GM12874 (cell line): ENCODE measurements around the gene ACOXL.

Experiments used
- TF ChIP-seq, protein P1 (sequence below): IDR thresholded peaks from 2 replicates; pipeline ENCODE4 v1.5.1; 2011; ENCODE audit warnings: low read depth, mild to moderate bottlenecking, control low read depth, low read length, moderate library complexity; ENCODE audit not compliant: insufficient read depth

The ACOXL gene

DNA sequence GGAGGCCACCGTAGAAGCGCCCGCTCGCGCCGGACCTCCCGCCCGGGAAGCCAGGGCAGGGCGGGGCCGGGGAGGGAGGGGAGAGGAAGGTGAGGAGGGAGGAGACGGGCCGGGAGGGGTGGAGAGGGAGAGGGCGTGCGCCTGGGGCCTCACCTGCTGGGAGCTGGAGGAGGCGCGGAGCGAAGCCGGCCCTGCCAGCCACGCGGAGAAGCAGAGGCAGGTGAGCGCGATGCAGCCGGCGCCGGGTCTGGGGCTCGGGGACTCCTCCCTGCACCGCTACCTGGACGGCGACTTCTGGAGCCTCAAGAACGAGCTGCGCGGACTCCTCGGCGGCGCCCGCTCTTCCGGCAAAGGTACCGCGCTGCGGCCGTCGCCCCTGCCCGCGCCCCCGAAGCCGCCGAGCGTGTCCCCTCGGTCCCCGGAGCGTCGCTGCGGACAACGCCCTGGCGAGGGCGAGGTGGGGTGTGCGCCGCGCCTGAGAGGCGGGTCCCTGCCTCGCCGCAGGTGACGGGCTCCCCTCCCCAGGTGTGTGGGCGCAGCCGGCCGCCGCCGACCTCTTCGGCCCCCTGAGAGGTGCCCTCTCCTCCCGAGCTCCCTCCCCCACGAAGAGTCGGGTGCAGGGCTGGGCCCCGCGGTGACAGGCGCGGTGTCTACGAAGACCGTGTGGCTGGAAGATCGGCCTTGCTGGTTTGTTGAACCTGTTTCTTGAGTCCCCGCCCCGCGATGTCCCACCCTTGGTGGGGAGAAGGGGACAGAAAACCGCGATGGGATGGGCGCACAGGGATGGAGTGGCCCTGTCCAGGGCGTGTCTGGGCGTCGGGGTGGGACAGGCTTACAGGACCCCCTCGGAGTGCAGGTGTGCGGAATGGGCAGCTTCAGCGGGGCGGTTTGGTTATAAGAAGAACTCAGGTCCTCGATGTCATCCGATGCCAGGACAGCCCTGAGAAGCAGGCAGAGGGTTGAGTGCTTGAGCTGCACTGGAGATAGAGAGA is at the start of gene ACOXL:
Gene ACOXL (plus strand): TSS at position 152 of the 992 bp plus-strand sequence. CDS start 35,817 bp downstream, outside the sequence.
- TF ChIP-seq, protein P1, sequence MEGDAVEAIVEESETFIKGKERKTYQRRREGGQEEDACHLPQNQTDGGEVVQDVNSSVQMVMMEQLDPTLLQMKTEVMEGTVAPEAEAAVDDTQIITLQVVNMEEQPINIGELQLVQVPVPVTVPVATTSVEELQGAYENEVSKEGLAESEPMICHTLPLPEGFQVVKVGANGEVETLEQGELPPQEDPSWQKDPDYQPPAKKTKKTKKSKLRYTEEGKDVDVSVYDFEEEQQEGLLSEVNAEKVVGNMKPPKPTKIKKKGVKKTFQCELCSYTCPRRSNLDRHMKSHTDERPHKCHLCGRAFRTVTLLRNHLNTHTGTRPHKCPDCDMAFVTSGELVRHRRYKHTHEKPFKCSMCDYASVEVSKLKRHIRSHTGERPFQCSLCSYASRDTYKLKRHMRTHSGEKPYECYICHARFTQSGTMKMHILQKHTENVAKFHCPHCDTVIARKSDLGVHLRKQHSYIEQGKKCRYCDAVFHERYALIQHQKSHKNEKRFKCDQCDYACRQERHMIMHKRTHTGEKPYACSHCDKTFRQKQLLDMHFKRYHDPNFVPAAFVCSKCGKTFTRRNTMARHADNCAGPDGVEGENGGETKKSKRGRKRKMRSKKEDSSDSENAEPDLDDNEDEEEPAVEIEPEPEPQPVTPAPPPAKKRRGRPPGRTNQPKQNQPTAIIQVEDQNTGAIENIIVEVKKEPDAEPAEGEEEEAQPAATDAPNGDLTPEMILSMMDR, result no peak

DNA sequence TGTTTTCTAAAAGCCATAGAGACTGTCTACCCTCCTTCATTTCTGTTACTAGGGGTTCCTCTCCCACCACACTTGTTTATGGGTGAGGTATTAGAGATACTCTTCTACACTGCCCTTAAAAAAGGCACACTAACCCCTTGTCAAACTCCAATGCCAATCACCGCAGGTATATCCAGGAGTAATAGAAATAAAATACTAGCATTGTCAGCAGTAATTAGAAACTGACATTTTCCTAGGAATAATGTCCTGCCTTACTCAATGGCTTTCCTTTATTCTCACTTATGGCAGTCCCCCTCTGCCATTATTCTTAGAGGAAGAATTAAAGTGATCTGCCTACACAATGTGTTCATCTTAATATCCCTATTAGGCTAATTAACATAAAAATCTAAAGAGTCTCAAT is 49.5 kb upstream of the ACOXL start:
- TF ChIP-seq, protein P1, result no peak

DNA sequence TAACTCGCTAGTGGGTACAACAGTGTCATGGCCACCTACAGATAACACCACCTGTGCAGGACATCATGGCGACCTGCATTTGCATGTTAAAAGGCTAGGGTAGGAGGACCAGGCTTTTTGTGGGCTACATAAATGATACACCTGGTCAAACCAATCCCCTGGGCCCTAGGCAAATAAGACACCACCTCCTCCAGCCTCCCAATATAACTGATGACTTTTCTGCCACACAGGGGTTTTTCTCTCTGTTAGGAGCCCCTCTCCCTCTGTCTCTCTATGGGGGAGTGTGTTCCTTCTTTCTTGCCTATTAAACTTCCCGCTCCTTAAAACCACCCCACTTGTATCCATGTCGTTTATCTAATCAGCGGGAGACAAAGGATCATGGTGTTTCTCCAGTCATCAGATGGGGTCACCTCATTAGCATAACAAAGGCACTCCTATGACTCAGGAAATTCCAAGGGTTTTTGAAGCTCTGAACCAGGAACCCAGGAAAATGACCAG is 43.7 kb upstream of the ACOXL start:
- TF ChIP-seq, protein P1, result no peak

DNA sequence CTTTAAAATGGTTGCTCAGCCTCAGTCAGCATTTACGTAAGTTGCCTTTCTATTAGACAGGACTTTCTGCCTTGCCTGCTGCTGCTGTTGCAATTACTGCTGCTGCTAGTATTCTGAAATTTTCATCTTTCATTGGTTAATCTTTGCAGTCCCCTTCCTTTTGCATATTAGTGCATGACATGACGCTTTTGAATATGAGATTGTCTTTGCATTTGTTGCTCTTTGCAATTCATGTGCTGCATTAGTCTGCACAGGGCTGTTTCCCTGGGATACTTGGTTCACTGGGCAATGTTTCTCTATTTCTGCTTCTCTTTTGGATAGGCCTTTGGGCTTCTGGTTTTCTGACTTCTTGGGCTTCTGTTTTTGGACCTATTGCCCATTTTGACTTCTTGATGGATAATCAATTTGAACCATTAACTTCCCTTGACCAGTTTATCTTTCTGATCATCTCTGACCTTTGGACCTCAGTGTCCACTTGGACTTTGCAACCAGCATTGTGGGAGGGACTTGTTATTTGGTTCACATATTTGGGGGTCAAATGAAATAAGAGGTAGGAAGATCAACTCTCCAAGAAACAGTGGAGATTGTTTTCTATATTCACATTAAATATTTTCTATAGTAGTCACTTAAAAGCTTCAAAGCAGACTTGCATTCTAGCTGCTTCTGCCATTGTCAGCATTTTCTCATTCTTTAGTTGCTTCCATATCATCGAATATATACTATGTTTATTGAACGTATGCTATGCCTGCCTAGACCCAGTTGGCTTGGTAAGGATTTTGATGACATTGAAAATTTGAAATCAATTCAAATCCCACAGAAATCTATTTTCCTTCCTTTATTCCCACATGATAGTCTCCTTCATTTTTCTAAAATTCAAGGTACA is 42.0 kb upstream of the ACOXL start:
- TF ChIP-seq, protein P1, result no peak

DNA sequence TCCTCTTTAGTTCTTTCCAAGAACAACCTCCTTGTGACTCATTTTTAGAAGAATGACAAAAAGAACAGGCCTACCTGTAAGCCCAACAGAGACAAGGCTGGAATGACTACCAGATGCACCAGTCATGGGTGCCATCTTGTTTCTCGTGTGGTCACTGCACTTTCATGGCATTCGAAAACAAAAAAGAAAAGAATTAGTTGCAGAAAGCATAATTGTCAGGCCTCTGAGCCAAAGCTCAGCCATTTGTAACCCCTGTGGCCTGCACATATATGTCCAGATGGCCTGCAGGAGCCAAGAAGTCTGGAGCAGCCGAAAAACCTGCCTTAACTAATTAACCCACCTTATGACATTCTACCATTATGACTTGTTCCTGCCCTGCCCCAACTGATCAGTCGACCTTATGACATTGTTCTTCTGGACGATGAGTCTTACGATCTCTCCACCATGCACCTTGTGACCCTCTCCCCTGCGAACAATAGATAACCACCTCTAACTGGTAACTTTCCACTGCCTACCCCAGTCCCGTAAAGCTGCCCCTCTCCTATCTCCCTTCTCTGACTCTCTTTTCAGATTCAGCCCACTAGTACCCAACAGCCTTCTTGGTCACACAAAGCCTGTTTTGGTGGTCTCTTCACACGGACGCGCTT is 40.6 kb upstream of the ACOXL start:
- TF ChIP-seq, protein P1, result no peak

DNA sequence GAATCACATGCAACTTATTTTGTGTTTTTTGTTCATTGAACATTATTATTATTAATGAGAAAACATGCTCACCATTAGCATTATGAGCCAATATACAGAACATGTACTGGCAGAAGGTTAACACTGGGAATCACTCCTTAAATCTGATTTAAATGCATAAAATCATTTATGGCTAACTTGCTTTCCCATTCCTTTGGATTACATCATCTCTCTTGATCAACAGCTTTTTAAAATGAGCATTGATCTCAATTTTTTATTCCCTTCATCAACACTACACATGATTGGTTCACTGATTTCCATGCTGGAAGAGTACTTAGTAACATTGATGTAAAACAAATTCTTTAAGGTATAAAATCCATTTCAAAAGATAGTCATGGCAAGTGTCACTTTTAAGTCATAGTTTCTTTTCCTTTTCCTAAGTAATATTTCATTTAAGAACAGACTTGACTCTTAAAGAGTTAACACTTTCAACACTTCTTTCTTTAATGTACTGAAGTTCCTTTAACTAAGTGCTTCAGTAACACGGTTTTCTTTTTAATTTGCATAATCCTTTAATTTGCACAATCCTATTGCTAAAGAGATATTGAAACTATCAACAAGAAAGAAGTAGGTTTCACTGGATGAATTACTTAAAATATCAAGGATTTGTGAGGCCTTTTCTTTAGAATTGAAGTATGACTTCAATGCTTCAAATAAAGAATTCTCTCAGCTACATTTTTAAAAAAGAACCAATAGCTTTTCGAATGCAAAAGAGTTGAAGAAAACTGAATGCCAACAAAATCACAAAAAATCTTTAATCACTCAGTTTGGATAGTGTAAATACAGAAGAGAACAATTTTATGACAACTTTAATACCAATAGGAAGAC is 29.6 kb upstream of the ACOXL start:
- TF ChIP-seq, protein P1, result no peak
